ENCODE data around the gene MAP2K4.

Gene MAP2K4

DNA sequence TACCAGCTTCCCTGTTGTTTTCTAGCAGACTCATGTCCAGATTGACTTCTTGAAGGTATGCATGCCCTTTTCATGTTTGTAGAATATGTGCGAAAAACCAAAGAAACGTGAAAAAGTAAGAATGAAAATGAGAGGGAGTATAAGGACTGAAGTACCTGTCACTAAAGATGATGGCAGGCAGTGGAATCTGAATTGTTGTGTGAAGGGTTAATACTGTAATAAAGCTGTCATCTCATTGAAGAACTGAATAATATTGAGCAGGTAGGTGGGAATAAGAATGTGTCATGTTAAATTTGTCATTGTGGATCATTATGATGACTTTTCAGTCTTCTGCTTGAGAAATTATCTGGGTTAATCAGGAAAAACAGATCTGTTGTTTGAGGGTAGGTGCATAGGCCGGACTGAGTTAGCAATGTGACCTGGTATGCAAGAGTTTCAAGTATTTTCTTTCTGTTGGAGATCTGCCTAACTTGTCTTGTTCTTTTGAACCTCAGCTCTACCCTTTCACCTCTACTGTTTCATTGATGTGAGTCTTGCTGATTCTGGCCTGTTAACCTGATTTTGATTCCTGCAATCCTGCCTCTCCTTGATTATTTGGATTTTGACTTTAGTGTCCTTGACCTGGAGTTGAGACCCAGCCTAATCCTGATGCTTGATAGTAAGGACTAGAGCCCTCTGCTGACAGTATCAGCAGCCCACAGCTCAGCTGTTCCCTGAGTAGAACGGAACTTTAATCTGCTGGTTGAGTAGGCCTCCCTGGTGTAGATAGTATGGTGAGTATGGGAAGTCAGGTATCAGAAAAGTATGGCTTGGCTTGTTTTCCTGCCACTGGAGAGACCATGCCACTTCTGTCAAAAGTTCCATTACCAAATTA is 64.6 kb downstream of the MAP2K4 start:
- H3K4me3 ChIP-seq: no peak overlapping the region
- TF ChIP-seq, protein P1, sequence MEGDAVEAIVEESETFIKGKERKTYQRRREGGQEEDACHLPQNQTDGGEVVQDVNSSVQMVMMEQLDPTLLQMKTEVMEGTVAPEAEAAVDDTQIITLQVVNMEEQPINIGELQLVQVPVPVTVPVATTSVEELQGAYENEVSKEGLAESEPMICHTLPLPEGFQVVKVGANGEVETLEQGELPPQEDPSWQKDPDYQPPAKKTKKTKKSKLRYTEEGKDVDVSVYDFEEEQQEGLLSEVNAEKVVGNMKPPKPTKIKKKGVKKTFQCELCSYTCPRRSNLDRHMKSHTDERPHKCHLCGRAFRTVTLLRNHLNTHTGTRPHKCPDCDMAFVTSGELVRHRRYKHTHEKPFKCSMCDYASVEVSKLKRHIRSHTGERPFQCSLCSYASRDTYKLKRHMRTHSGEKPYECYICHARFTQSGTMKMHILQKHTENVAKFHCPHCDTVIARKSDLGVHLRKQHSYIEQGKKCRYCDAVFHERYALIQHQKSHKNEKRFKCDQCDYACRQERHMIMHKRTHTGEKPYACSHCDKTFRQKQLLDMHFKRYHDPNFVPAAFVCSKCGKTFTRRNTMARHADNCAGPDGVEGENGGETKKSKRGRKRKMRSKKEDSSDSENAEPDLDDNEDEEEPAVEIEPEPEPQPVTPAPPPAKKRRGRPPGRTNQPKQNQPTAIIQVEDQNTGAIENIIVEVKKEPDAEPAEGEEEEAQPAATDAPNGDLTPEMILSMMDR (IDR thresholded peaks at IDR 0.05): no peak
- no peak overlapping the region for H3K27ac ChIP-seq
- no peak for DNase-seq (ENCODE audit: low spot score)

DNA sequence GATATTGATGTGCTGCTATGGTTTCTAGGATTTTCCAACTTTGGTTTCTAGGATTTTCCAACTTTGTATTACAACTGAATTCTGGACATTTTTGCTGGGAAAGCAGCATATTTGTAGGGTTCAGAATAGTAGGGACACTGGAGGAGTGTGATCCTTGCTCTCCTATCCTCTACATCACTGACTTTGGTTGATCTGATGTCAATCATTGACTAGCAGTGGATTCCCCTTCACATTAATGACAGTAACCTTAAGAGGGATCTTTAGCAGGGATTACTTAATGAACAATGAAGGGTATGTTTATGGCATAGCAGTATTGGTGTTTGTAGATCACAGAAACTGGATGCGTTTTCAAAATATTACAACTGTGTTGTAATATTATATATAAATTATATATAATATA is 67.4 kb downstream of the MAP2K4 start:
- H3K27ac ChIP-seq: no peak overlapping the region
- TF ChIP-seq, protein P1 (IDR thresholded peaks at IDR 0.05): no peak

DNA sequence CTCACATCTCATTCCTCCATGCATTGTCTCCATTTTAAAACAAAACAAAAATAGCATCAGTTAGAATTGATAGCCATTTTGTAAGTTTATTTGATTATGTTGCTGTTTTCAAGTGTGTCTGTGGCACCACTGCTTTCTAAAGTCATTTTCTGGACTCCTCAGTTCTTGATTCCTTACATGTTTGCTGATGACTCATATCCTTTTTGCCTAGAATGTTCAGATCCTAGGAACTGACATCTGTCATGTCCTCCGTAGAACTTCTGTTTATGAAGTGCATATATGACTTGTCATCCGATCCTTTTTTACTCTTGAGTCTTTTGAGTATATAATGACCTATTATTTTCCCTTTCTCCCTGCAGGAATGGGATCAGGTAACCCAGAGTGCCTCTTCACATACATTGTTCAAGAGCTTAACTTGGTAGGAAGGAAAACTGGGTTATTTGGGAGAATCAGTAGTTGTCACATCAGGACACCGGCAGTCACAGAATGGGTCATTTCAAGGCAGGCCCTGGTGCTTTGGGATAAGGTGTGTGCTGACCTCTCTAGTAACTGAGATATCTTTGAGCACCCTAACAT is 69.2 kb downstream of the MAP2K4 start:
- H3K27ac ChIP-seq: no peak overlapping the region
- TF ChIP-seq, protein P1 (IDR thresholded peaks at IDR 0.05): no peak
- no peak overlapping the region for H3K4me3 ChIP-seq
- no peak for DNase-seq (ENCODE audit: low spot score)

More for the DNA sequence above, 67.4 kb downstream of the MAP2K4 start:
- H3K4me3 ChIP-seq: no peak overlapping the region
- no peak for DNase-seq (ENCODE audit: low spot score)

DNA sequence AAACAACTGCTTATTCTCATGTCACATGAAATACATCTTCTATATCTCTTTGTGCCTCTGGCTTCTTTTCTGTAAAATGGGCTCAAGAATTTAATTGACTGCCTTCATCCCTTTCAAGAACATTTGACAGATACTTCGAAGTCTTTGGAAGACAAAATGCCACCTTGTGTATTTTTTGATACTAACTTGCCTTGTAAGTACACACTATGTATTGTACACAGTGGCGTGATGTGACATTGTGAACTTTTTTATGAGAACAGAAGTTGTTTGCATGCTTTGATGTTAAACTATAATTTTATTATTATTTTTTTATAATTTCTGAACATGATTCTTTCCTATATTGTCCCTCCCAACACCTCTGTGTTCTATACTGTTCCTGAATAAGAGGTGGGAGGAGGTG is 73.7 kb downstream of the MAP2K4 start:
- no peak for DNase-seq (ENCODE audit: low spot score)
- no peak overlapping the region for H3K27ac ChIP-seq
- TF ChIP-seq, protein P1 (IDR thresholded peaks at IDR 0.05): no peak

DNA sequence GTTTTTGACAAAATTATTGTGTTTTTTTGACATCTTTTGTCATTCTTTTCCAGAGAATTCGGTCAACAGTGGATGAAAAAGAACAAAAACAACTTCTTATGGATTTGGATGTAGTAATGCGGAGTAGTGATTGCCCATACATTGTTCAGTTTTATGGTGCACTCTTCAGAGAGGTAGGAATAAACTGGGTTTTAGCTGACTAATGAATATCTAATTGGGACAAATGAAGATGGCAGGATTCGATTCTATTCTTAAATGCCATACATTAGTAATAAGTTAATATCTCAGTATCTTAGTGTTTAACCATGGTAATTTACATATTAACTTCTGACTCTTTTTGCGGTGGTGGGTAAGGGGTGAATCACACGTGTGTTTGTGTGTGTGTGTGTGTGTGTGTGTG is 74.8 kb downstream of the MAP2K4 start:
- no peak overlapping the region for H3K4me3 ChIP-seq
- TF ChIP-seq, protein P1 (IDR thresholded peaks at IDR 0.05): no peak
- no peak for DNase-seq (ENCODE audit: low spot score)
- no peak overlapping the region for H3K27ac ChIP-seq

More for the DNA sequence above, 73.7 kb downstream of the MAP2K4 start:
- no peak overlapping the region for H3K4me3 ChIP-seq

DNA sequence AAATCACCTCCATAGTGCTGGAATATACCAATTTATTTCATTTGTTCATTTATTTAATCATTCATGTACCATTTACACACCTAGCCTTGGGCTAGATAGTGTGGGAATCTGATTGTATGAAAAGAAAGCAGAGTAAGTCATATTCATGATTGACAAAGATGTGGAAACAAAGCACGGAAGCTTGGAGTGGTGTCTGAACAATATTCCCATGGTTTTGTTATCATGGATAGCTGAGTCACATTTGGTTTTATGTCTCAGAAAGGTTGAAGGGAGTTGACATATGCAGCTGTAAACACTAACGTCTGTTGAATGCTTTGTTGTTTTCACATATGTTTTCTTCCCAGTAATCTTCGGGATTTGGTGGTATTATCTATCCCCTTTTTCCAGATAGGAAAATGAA is 76.6 kb downstream of the MAP2K4 start:
- no peak overlapping the region for H3K4me3 ChIP-seq
- H3K27ac ChIP-seq: no peak overlapping the region
- no peak for DNase-seq (ENCODE audit: low spot score)
- TF ChIP-seq, protein P1 (IDR thresholded peaks at IDR 0.05): no peak

DNA sequence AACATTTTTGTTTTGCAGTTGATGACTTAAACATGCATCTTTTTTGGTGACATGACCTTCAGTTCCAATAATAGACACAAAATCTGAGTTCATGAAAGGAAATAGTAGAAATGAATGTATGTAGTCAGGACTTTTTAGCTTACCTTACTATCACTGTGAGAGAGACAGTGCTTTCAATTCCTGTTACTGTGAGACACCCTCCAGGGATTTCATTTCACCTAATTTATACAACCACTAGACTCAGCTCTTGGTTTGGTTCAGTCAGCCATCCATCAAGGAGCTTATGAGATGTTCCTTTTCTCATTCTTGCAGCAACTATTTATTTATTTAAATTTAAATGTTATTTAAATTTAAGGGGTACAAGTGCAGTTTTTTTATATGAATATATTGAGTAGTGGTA is 77.9 kb downstream of the MAP2K4 start:
- no peak overlapping the region for H3K4me3 ChIP-seq
- TF ChIP-seq, protein P1 (IDR thresholded peaks at IDR 0.05): no peak
- no peak for DNase-seq (ENCODE audit: low spot score)
- no peak overlapping the region for H3K27ac ChIP-seq

Measured in coronary artery (tissue), 2 donors.